Measurements from ENCODE around the gene LAD1.

The LAD1 gene

DNA sequence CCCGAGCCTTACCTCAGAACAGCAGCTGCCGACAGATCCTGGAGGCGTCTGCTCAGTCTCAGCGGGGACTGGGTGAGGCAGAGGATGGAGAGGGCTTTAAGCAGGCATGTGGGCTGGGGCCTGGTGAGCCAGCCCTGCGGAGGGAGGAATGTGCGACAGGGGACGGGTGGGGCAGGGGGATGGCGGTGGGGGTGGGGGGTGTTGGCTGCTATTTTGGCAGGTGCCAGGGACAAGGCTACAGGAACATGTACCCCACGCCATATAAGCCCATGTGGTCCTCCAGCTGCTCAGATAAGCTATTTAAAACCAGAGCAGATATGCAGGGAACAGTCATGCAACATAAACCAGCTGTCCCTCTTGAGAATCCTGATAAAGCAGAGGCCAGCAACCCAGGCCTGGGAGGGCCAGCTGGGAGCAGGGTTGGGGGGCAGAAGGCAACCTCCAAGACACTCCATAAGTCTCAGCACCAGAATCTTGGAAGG lies 21.5 kb downstream of the LAD1 start, which contains the start of gene TNNT2:
Gene TNNT2, minus strand, starts transcription at position 70 of the 482 bp plus-strand sequence. CDS start 4,426 bp downstream, outside the sequence.
- Histone ChIP-seq H3K27me3 (ENCODE audit: control insufficient read depth in 1 of 2, insufficient read depth in 2 of 2, low read length in 2 of 2) (peaks cover 13% of the 10 kb centered on the region in 2 donors), H3K9me3 (ENCODE audit: control insufficient read depth in 2 of 2, low read length in 2 of 2) (no peaks in the 10 kb centered on the region), H3K36me3 (ENCODE audit: control insufficient read depth in 2 of 2, insufficient read depth in 2 of 2, low read length in 2 of 2) (no peaks in the 10 kb centered on the region), H3K4me3 (ENCODE audit: low read length in 2 of 2) (no peak within 1 kb of the TSS), H3K4me1 (ENCODE audit: control insufficient read depth, insufficient read depth, low read length) (no peaks in the 10 kb centered on the region), H3K27ac (ENCODE audit: low read length) (no peak within 1 kb of the TSS), H3K9ac (ENCODE audit: low read length in 2 of 2) (no peak within 1 kb of the TSS)

DNA sequence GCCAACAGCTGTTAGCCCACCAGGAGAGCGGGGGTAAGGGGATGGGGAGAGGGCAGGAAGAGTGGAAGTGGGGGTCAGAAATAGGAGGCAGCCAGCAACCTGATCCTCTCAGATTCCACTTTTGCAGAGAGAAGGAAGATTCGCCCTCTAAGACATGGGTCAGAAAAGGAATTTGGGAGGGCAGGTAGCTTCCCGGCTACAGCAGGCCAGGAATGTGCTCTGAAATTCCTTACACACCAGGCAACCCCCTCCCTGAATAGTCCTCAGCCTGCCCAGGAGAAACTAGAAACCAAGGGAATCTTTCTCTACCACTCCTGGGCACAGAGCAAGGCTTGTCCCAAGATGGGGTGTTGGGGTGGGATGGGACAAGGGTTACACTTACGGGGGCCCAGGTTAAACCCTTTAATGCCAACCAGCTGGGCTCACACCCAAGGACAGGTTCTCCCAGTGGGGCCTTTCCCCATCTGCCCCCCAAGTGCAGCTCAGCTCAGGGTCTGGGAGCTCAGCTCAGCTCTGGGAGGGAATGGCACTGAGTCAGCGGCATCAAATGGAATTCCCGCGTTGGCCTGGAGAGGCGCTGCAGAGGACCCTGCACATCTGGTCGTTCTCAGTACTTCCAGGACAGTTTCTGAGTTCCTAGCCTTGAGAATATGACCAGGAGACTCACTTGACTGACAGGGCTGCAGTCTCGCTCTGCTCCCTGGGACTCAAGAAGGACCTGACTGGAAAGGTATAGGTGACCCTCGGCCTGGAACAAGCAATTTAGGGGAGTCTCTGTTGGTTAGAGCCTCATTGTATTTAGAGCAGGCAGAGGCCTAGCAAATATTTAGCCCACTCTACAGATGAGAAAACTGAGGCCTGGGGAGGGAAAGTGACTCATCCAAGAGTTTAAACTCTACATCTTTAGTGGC lies 22.4 kb downstream of the LAD1 start:
- Histone ChIP-seq H3K9me3 (ENCODE audit: control insufficient read depth in 2 of 2, low read length in 2 of 2) (no peaks in the 10 kb centered on the region), H3K27ac (ENCODE audit: low read length) (no peak overlapping the region), H3K27me3 (ENCODE audit: control insufficient read depth in 1 of 2, insufficient read depth in 2 of 2, low read length in 2 of 2) (peaks cover 13 to 18% of the 10 kb centered on the region in 2 donors), H3K4me3 (ENCODE audit: low read length in 2 of 2) (no peak overlapping the region), H3K36me3 (ENCODE audit: control insufficient read depth in 2 of 2, insufficient read depth in 2 of 2, low read length in 2 of 2) (no peaks in the 10 kb centered on the region), H3K9ac (ENCODE audit: low read length in 2 of 2) (no peak overlapping the region), H3K4me1 (ENCODE audit: control insufficient read depth, insufficient read depth, low read length) (no peaks in the 10 kb centered on the region)

DNA sequence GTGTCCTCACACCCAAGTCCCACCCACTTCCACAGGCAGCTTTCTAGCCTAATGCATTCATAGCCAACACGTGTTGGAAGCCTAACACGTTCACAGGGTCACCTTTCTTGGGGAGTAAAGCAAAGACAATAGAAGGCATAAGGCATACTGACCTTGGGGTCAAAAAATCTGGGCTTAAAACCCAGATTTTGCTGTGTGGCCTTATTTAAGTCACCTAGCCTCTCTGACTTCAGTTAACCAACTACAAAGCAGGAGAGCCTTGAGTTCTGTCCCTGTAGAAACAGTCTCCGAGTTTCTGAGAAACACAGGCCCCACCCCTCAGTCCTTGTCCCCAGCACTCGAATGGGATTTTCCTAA lies 23.0 kb downstream of the LAD1 start:
- no peaks in the 10 kb centered on the region for H3K4me1 ChIP-seq (ENCODE audit: control insufficient read depth, insufficient read depth, low read length)

DNA sequence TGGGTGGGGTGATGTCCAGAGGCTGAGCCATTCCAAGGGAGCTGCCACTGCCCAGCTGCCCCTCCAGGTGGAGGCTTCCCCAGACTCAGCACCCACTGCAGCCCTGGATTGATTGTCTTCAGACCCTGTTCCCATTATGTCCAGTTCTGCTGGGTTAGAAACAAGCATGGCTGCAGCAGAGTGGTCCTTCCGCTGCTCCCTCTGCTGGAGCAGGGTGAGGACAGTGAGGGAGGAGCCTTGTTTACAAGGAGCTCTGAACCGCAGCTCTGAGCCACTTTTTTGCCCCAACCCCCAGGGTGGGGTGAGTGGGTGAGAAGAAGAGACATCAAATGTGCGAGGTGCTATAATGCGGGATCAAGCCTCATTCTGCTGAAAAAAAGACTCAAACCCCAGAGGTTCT lies 24.0 kb downstream of the LAD1 start:
- Histone ChIP-seq H3K9me3 (ENCODE audit: control insufficient read depth in 2 of 2, low read length in 2 of 2) (no peaks in the 10 kb centered on the region), H3K4me1 (ENCODE audit: control insufficient read depth, insufficient read depth, low read length) (no peaks in the 10 kb centered on the region), H3K36me3 (ENCODE audit: control insufficient read depth in 2 of 2, insufficient read depth in 2 of 2, low read length in 2 of 2) (no peaks in the 10 kb centered on the region), H3K27ac (ENCODE audit: low read length) (no peak overlapping the region), H3K4me3 (ENCODE audit: low read length in 2 of 2) (no peak overlapping the region), H3K27me3 (ENCODE audit: control insufficient read depth in 1 of 2, insufficient read depth in 2 of 2, low read length in 2 of 2) (peaks cover 13 to 21% of the 10 kb centered on the region in 2 donors), H3K9ac (ENCODE audit: low read length in 2 of 2) (no peak overlapping the region)

More for the DNA sequence above, 23.0 kb downstream of the LAD1 start:
- H3K27ac ChIP-seq (ENCODE audit: low read length): no peak overlapping the region
- no peak overlapping the region for H3K9ac ChIP-seq (ENCODE audit: low read length in 2 of 2)
- no peak overlapping the region for H3K4me3 ChIP-seq (ENCODE audit: low read length in 2 of 2)
- H3K9me3 ChIP-seq (ENCODE audit: control insufficient read depth in 2 of 2, low read length in 2 of 2): no peaks in the 10 kb centered on the region
- H3K36me3 ChIP-seq (ENCODE audit: control insufficient read depth in 2 of 2, insufficient read depth in 2 of 2, low read length in 2 of 2): no peaks in the 10 kb centered on the region
- peaks cover 13 to 18% of the 10 kb centered on the region in 2 donors for H3K27me3 ChIP-seq (ENCODE audit: control insufficient read depth in 1 of 2, insufficient read depth in 2 of 2, low read length in 2 of 2)

DNA sequence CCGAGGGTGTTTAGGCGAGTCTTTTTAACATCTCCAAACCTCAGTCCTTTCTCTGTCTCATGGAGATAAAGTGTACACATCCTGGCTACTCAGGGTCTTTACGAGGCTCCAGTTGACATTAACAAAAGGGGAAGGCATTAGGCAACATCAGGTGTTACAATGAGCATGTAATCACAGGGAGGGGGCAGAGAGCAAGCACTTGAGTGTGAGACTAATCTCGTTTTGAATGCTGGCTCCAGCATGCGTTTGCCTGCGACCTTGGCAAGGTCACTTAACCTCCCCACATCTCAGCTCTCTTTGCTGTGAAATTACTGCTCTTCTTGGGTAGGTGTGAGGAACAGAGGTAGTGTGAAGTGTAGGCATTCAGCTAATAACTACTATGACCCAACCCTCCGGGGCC lies 24.8 kb downstream of the LAD1 start:
- H3K4me1 ChIP-seq (ENCODE audit: control insufficient read depth, insufficient read depth, low read length): no peaks in the 10 kb centered on the region
- H3K9me3 ChIP-seq (ENCODE audit: control insufficient read depth in 2 of 2, low read length in 2 of 2): no peaks in the 10 kb centered on the region
- H3K27me3 ChIP-seq (ENCODE audit: control insufficient read depth in 1 of 2, insufficient read depth in 2 of 2, low read length in 2 of 2): peaks cover 13 to 21% of the 10 kb centered on the region in 2 donors
- no peak overlapping the region for H3K27ac ChIP-seq (ENCODE audit: low read length)
- H3K36me3 ChIP-seq (ENCODE audit: control insufficient read depth in 2 of 2, insufficient read depth in 2 of 2, low read length in 2 of 2): no peaks in the 10 kb centered on the region
- no peak overlapping the region for H3K9ac ChIP-seq (ENCODE audit: low read length in 2 of 2)
- H3K4me3 ChIP-seq (ENCODE audit: low read length in 2 of 2): no peak overlapping the region

DNA sequence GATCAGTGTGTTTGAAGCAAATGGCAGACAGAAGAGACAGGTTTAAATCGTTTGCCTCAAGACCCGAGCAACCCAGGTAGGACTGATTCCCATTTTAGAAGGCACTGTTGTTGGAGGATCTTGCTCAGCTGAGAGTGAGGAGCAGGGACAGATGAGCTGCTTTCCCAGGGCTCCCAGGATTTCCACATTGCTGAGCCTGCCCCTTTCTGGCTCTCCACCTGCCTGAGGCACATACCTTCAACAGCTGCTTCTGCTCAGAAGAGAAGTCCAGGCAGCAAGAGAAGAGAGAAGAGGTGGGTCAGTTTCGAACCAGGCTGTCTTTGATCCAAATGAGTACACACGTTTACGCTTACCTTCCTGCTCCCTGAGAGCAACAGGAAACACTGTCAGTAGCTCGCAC lies 27.3 kb downstream of the LAD1 start:
- Histone ChIP-seq H3K4me1 (ENCODE audit: control insufficient read depth, insufficient read depth, low read length) (no peaks in the 10 kb centered on the region), H3K4me3 (ENCODE audit: low read length in 2 of 2) (no peak overlapping the region), H3K27ac (ENCODE audit: low read length) (no peak overlapping the region), H3K36me3 (ENCODE audit: control insufficient read depth in 2 of 2, insufficient read depth in 2 of 2, low read length in 2 of 2) (no peaks in the 10 kb centered on the region), H3K27me3 (ENCODE audit: control insufficient read depth in 1 of 2, insufficient read depth in 2 of 2, low read length in 2 of 2) (peaks cover 12 to 23% of the 10 kb centered on the region in 2 donors), H3K9ac (ENCODE audit: low read length in 2 of 2) (no peak overlapping the region), H3K9me3 (ENCODE audit: control insufficient read depth in 2 of 2, low read length in 2 of 2) (no peaks in the 10 kb centered on the region)

DNA sequence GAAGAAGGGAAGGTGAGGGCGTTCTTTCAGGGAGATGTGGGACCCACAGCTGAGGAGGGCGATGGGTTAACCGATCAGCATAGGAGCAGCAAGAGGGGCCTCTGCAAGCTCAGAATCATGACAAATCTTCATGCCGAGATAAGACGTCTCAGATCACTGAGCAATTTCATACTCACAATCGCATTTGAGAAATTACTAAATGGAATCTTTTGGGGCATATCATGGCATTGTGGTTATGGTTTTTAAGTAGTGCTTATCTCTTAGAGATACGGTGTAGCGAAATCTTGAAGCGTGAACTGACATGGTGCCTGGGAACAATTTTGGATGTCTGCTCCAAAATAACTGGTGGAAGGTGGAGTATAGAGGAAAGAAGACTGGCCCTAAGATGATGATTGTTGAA lies 27.8 kb downstream of the LAD1 start:
- H3K4me1 ChIP-seq (ENCODE audit: control insufficient read depth, insufficient read depth, low read length): no peaks in the 10 kb centered on the region
- no peak overlapping the region for H3K27ac ChIP-seq (ENCODE audit: low read length)
- no peak overlapping the region for H3K9ac ChIP-seq (ENCODE audit: low read length in 2 of 2)
- H3K4me3 ChIP-seq (ENCODE audit: low read length in 2 of 2): no peak overlapping the region
- no peaks in the 10 kb centered on the region for H3K36me3 ChIP-seq (ENCODE audit: control insufficient read depth in 2 of 2, insufficient read depth in 2 of 2, low read length in 2 of 2)
- peaks cover 8 to 19% of the 10 kb centered on the region in 2 donors for H3K27me3 ChIP-seq (ENCODE audit: control insufficient read depth in 1 of 2, insufficient read depth in 2 of 2, low read length in 2 of 2)
- H3K9me3 ChIP-seq (ENCODE audit: control insufficient read depth in 2 of 2, low read length in 2 of 2): no peaks in the 10 kb centered on the region

DNA sequence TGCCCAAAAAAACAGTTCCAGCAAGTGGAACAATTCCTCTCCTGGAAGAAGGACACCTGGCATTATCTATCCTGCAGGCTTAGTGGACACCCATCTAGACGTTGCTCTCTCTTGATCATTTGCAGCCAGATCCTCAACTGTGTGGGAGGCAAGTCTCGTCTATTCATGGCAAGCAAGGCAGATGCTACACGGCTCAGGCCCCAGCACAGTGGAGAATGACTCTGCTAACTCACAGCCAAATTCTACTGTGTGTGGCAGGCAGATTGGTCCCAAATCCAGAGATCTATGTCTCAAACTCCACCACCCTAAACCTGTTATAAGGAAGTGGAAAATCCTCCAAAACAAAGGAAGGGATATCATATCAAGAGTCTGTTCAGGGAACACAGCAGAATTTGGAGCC lies 28.6 kb downstream of the LAD1 start:
- H3K27ac ChIP-seq (ENCODE audit: low read length): no peak overlapping the region
- no peak overlapping the region for H3K9ac ChIP-seq (ENCODE audit: low read length in 2 of 2)
- H3K9me3 ChIP-seq (ENCODE audit: control insufficient read depth in 2 of 2, low read length in 2 of 2): no peaks in the 10 kb centered on the region
- H3K4me1 ChIP-seq (ENCODE audit: control insufficient read depth, insufficient read depth, low read length): no peaks in the 10 kb centered on the region
- no peak overlapping the region for H3K4me3 ChIP-seq (ENCODE audit: low read length in 2 of 2)
- H3K27me3 ChIP-seq (ENCODE audit: control insufficient read depth in 1 of 2, insufficient read depth in 2 of 2, low read length in 2 of 2): peaks cover 8 to 13% of the 10 kb centered on the region in 2 donors
- H3K36me3 ChIP-seq (ENCODE audit: control insufficient read depth in 2 of 2, insufficient read depth in 2 of 2, low read length in 2 of 2): no peaks in the 10 kb centered on the region

DNA sequence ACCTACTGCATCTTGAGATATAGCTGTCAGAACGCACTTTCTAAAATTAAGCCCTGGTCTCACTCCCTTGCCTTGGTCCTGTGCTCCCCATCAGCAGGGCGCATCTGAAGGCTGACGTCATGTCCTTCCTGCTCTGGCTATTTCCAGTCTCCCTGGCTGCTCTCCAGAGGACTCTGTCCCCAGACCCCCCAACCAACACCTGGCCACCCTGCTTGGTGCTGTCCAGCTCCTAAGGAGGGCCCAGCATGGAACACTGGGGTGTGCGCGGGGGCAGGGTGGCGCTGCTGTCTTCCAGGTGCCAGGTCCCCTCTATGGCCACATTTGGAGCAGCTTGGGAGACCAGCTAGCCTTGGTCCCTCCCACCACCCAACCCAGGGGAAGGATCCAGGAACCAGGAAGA lies 29.9 kb downstream of the LAD1 start:
- no peak overlapping the region for H3K9ac ChIP-seq (ENCODE audit: low read length in 2 of 2)
- H3K27me3 ChIP-seq (ENCODE audit: control insufficient read depth in 1 of 2, insufficient read depth in 2 of 2, low read length in 2 of 2): peaks cover 4 to 13% of the 10 kb centered on the region in 2 donors
- H3K27ac ChIP-seq (ENCODE audit: low read length): no peak overlapping the region
- H3K4me3 ChIP-seq (ENCODE audit: low read length in 2 of 2): no peak overlapping the region
- no peaks in the 10 kb centered on the region for H3K36me3 ChIP-seq (ENCODE audit: control insufficient read depth in 2 of 2, insufficient read depth in 2 of 2, low read length in 2 of 2)
- no peaks in the 10 kb centered on the region for H3K9me3 ChIP-seq (ENCODE audit: control insufficient read depth in 2 of 2, low read length in 2 of 2)
- no peaks in the 10 kb centered on the region for H3K4me1 ChIP-seq (ENCODE audit: control insufficient read depth, insufficient read depth, low read length)

DNA sequence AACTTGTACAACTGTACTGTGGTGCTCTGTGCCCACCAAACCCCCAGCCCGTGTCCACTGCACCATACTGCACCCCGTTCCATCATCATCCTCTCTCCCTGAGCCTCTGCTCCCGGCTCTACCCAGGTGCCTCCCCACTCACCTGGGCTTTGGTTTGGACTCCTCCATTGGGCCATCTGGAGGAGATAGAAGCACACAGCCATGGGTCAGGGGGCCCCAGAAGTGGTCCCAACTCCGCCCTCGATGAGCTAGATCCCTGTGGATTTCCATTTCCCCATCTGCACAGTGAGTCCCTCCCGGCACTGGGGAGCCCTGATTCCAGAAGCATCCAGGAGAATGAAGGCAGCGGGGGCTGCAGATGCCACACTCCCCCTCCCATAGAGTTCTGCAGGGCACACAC lies 32.4 kb downstream of the LAD1 start:
- H3K9me3 ChIP-seq (ENCODE audit: control insufficient read depth in 2 of 2, low read length in 2 of 2): no peaks in the 10 kb centered on the region
- no peak overlapping the region for H3K4me3 ChIP-seq (ENCODE audit: low read length in 2 of 2)
- H3K27ac ChIP-seq (ENCODE audit: low read length): no peak overlapping the region
- H3K27me3 ChIP-seq (ENCODE audit: control insufficient read depth in 1 of 2, insufficient read depth in 2 of 2, low read length in 2 of 2): peaks cover 4 to 8% of the 10 kb centered on the region in 2 donors
- no peak overlapping the region for H3K9ac ChIP-seq (ENCODE audit: low read length in 2 of 2)
- H3K4me1 ChIP-seq (ENCODE audit: control insufficient read depth, insufficient read depth, low read length): no peaks in the 10 kb centered on the region
- no peaks in the 10 kb centered on the region for H3K36me3 ChIP-seq (ENCODE audit: control insufficient read depth in 2 of 2, insufficient read depth in 2 of 2, low read length in 2 of 2)

DNA sequence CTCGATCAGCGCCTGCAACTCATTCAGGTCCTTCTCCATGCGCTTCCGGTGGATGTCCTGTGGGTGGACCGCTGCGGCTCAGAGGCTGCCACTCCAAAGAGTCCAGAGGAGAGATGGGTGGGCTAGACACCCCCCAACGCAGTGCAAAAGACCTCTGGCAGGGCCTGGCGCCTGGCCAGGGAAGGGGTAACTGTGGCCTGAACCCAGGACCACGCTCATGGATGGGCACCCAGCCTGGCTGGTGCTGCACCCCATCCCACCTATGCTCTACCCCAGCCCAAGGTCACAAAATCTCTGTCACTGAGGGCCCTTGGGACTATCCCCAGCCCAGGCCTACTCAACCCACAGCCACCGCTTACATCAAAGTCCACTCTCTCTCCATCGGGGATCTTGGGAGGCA lies 33.9 kb downstream of the LAD1 start:
- H3K27me3 ChIP-seq (ENCODE audit: control insufficient read depth in 1 of 2, insufficient read depth in 2 of 2, low read length in 2 of 2): peaks cover 4 to 6% of the 10 kb centered on the region in 2 donors
- no peak overlapping the region for H3K4me3 ChIP-seq (ENCODE audit: low read length in 2 of 2)
- no peaks in the 10 kb centered on the region for H3K4me1 ChIP-seq (ENCODE audit: control insufficient read depth, insufficient read depth, low read length)
- H3K36me3 ChIP-seq (ENCODE audit: control insufficient read depth in 2 of 2, insufficient read depth in 2 of 2, low read length in 2 of 2): no peaks in the 10 kb centered on the region
- no peaks in the 10 kb centered on the region for H3K9me3 ChIP-seq (ENCODE audit: control insufficient read depth in 2 of 2, low read length in 2 of 2)
- no peak overlapping the region for H3K9ac ChIP-seq (ENCODE audit: low read length in 2 of 2)
- H3K27ac ChIP-seq (ENCODE audit: low read length): no peak overlapping the region

All from stomach smooth muscle (tissue), 2 donors.